Cardiac fibroblast (primary cell): ENCODE measurements around the gene CNEP1R1.

ENCODE experiments used
- DNase-seq, 2 donors: peaks; one replicate each; pipeline versions ENCODE4 v3.0.0 to v3.0.0-alpha.2; 2010; ENCODE audit warnings: low read depth in 2 of 2
- H3K4me3 ChIP-seq, 2 donors: replicated peaks in 1 of 2; 1 replicate in 1 of 2; 2 replicates in 1 of 2; pipeline ENCODE4 v1.5.1; 2011; ENCODE audit warnings: low read depth in 2 of 2, low read length in 2 of 2, mild to moderate bottlenecking in 2 of 2, moderate library complexity in 1 of 2
- CTCF ChIP-seq: IDR thresholded peaks from one replicate; pipeline ENCODE4 v1.5.1; 2011; ENCODE audit warnings: low read depth, mild to moderate bottlenecking, low read length, inconsistent platforms

Gene CNEP1R1

GRCh38 chr16:50015631-50016030 is 9.4 kb upstream of the CNEP1R1 start:
- TF ChIP-seq CTCF: no peak
- no peak overlapping the region for H3K4me3 ChIP-seq
- DNase-seq: no peak

DNA sequence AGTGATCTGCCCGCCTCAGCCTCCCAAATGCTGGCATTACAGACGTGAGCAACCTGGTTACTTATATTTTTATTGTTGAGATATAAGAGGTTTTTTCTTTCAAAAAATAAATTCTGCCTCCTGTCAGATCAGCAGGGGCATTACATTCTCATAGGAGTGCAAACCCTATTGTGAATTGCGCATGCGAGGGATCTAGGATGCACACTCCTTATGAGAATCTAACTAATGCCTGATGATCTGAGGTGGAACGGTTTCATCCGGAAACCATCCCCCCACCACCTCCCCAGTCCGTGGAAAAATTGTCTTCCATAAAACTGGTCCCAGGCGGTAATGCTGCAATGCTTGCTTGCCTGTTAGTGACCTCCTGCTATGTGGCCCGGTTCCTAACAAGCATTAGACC is 7.5 kb upstream of the CNEP1R1 start:
- TF ChIP-seq CTCF: no peak

GRCh38 chr16:50021544-50021943 is 3.5 kb upstream of the CNEP1R1 start:
- peak; percentile 10 to 33 for DNase-seq
- H3K4me3 ChIP-seq: no peak overlapping the region
- TF ChIP-seq CTCF: peak; percentile 31

More for the DNA sequence above, 7.5 kb upstream of the CNEP1R1 start:
- no peak for DNase-seq
- H3K4me3 ChIP-seq: no peak overlapping the region

GRCh38 chr16:50023641-50024040 is 1.4 kb upstream of the CNEP1R1 start:
- no peak for DNase-seq
- no peak overlapping the region for H3K4me3 ChIP-seq
- no peak for TF ChIP-seq CTCF

- no peak for DNase-seq
- no peak overlapping the region for H3K4me3 ChIP-seq
- no peak for TF ChIP-seq CTCF
These were observed 818 bp upstream of the CNEP1R1 start for GRCh38 chr16:50024207-50024606.

- no peak for TF ChIP-seq CTCF
- H3K4me3 ChIP-seq: peak overlapping the region; percentile 80 to 96
- peak; percentile 12 to 13 for DNase-seq
These were observed 509 bp downstream of the CNEP1R1 start for GRCh38 chr16:50025537-50025931.

- no peak overlapping the region for H3K4me3 ChIP-seq
- no peak for TF ChIP-seq CTCF
These were observed 2.8 kb downstream of the CNEP1R1 start for GRCh38 chr16:50027829-50028228.

More at GRCh38 chr16:50027829-50028228, 2.8 kb downstream of the CNEP1R1 start:
- DNase-seq: no peak
